Body of pancreas (tissue), 4 donors: Measurements from ENCODE around the gene SRR.

Source experiments
- POLR2A ChIP-seq, 3 donors: fragments of 450-650 bp; IDR thresholded peaks; one replicate each; pipeline ENCODE4 v1.6.1; 2016; ENCODE audit warnings: antibody characterized with exemption in 3 of 3, mild to moderate bottlenecking in 2 of 3
- TF ChIP-seq, protein P1 (sequence below), 7 experiments: fragments of 450-650 bp in 4 of 7; fragments of 200-600 bp in 3 of 7; sonication (generic) in 3 of 7; IDR thresholded peaks; one replicate each; pipeline ENCODE4 v1.5.1; 2016 to 2019; ENCODE audit warnings: antibody characterized with exemption in 7 of 7

DNA sequence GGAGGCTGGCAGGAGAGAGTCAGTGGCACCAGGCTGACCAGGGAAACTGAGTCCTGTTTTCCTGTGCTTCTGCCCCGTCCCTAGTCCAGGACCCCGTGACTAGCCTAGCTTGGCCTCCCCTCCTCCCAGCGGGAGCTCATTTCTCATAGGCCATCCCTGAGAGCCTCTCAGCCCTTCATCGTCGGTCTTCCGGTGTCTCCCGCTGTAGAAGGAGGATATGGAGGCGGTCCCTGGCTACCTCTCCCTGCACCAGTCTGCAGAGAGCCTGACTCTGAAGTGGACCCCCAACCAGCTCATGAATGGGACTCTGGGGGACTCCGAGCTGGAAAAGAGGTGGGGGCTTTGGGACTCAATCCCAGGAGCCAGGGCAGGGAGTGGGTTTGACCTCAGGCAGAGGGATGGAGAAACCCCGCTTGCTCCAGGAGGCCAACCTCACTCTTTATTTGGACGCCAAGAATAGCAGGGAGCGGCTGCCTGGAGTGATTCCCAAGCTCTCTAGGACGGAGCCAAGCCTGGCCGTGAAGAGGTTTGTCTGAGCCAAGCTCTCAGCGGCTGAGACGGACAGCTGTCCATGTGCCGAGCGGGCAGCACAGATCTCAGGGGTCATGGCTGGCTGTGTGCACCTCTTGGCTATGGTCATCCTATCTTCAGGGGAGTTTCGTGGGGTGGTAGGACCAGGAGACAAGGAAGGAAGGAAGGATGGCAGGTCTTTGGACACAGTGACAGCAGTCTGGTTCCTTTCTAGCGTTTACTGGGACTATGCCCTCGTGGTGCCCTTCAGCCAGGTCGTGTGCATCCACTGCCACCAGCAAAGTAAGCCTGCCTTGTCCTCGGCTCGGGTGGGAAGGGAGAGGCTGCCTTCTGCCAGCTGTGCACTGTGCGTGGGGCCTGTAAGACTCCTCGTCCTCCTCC lies 60.4 kb downstream of the SRR start:
- TF ChIP-seq, protein P1, sequence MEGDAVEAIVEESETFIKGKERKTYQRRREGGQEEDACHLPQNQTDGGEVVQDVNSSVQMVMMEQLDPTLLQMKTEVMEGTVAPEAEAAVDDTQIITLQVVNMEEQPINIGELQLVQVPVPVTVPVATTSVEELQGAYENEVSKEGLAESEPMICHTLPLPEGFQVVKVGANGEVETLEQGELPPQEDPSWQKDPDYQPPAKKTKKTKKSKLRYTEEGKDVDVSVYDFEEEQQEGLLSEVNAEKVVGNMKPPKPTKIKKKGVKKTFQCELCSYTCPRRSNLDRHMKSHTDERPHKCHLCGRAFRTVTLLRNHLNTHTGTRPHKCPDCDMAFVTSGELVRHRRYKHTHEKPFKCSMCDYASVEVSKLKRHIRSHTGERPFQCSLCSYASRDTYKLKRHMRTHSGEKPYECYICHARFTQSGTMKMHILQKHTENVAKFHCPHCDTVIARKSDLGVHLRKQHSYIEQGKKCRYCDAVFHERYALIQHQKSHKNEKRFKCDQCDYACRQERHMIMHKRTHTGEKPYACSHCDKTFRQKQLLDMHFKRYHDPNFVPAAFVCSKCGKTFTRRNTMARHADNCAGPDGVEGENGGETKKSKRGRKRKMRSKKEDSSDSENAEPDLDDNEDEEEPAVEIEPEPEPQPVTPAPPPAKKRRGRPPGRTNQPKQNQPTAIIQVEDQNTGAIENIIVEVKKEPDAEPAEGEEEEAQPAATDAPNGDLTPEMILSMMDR (IDR thresholded peaks at IDR 0.05): no peak
- TF ChIP-seq POLR2A (IDR thresholded peaks at IDR 0.05): no peak
